SU-DHL-6 (cell line): Measurements from ENCODE around the gene WWOX.

Experiments
- H2AFZ ChIP-seq: fragments of 200-600 bp; sonication (generic); 2 replicates; pipeline ENCODE4 v1.6.1; 2014; ENCODE audit warnings: low read depth, mild to moderate bottlenecking, moderate library complexity, mixed read lengths, antibody characterized with exemption, low read length; ENCODE audit not compliant: severe bottlenecking
- H3F3A ChIP-seq: fragments of 200-600 bp; shearing (Covaris generic); 2 replicates; pipeline ENCODE4 v1.6.0; 2016; ENCODE audit warnings: antibody characterized with exemption, mild to moderate bottlenecking; ENCODE audit not compliant: insufficient read depth
- H3K27ac ChIP-seq: fragments of 200-600 bp; sonication (generic); 2 replicates; pipeline ENCODE4 v1.5.1; 2016; ENCODE audit warnings: low read depth, mild to moderate bottlenecking, low read length, moderate library complexity, mixed read lengths
- H3K27me3 ChIP-seq: fragments of 200-600 bp; sonication (generic), shearing (Covaris generic); 2 replicates; pipeline ENCODE4 v1.6.0; 2014; ENCODE audit warnings: mild to moderate bottlenecking, low read length
- H3K36me3 ChIP-seq: fragments of 200-600 bp; sonication (generic); 2 replicates; pipeline ENCODE4 v1.6.1; 2014; ENCODE audit warnings: mild to moderate bottlenecking, low read length, mixed read lengths
- H3K4me2 ChIP-seq: fragments of 300-600, 200-600 bp; shearing (Covaris generic), sonication (generic); 2 replicates; pipeline ENCODE4 v1.6.0; 2014; ENCODE audit warnings: low read length, low read depth, mild to moderate bottlenecking; ENCODE audit not compliant: poor library complexity, severe bottlenecking
- H3K4me3 ChIP-seq: fragments of 200-600 bp; sonication (generic); 2 replicates; pipeline ENCODE4 v1.5.1; 2014; ENCODE audit warnings: antibody characterized with exemption, low read length, mild to moderate bottlenecking, mixed read lengths; ENCODE audit not compliant: insufficient read depth, poor library complexity, severe bottlenecking
- H3K79me2 ChIP-seq: fragments of 200-600 bp; sonication (generic); 2 replicates; pipeline ENCODE4 v1.6.1; 2014; ENCODE audit warnings: mild to moderate bottlenecking, low read length, moderate library complexity; ENCODE audit not compliant: insufficient read depth
- H3K9ac ChIP-seq: fragments of 200-600 bp; sonication (generic); 2 replicates; pipeline ENCODE4 v1.7.0; 2014; ENCODE audit warnings: mild to moderate bottlenecking, low read length
- H3K9me2 ChIP-seq: fragments of 200-600 bp; sonication (generic); replicated peaks from 2 replicates; pipeline ENCODE4 v1.6.1; 2014; ENCODE audit warnings: low read length; ENCODE audit not compliant: insufficient read depth
- H3K9me3 ChIP-seq: fragments of 200-600 bp; sonication (generic); 2 replicates; pipeline ENCODE4 v1.6.1; 2014; ENCODE audit warnings: low read length, mixed read lengths; ENCODE audit not compliant: insufficient read depth
- H4K20me1 ChIP-seq: fragments of 200-600 bp; sonication (generic); 2 replicates; pipeline ENCODE4 v1.6.1; 2014; ENCODE audit warnings: low read depth, mild to moderate bottlenecking, antibody characterized with exemption, low read length, moderate library complexity, mixed read lengths
- EZH2phosphoT487 ChIP-seq: fragments of 200-600 bp; sonication (generic), shearing (Covaris generic); conservative IDR thresholded peaks from 2 replicates; pipeline ENCODE4 v1.6.1; 2018; ENCODE audit warnings: mild to moderate bottlenecking, antibody characterized with exemption, low read length, moderate library complexity, mixed read lengths
- TF ChIP-seq, protein P1 (sequence below): fragments of 200-600 bp; sonication (generic); IDR thresholded peaks from one replicate; pipeline ENCODE4 v1.5.1; 2017; ENCODE audit warnings: antibody characterized with exemption, mild to moderate bottlenecking, low read length, moderate library complexity; ENCODE audit not compliant: insufficient read depth, poor library complexity, severe bottlenecking

Gene WWOX

GRCh38 chr16:78789561-78789960 lies 690.1 kb downstream of the WWOX start:
- Histone ChIP-seq H2AFZ (no peak overlapping the region), H3K4me3 (no peak overlapping the region), H3F3A (no peaks in the 10 kb centered on the region), H3K79me2 (no peaks in the 10 kb centered on the region), H3K9me2 (no peaks in the 10 kb centered on the region), H3K27me3 (no peaks in the 10 kb centered on the region), H3K4me2 (no peak overlapping the region), H3K36me3 (no peaks in the 10 kb centered on the region), H3K9me3 (no peaks in the 10 kb centered on the region), H4K20me1 (no peaks in the 10 kb centered on the region), H3K27ac (no peak overlapping the region), H3K9ac (no peak overlapping the region)
- no peak for TF ChIP-seq EZH2phosphoT487
- TF ChIP-seq, protein P1, sequence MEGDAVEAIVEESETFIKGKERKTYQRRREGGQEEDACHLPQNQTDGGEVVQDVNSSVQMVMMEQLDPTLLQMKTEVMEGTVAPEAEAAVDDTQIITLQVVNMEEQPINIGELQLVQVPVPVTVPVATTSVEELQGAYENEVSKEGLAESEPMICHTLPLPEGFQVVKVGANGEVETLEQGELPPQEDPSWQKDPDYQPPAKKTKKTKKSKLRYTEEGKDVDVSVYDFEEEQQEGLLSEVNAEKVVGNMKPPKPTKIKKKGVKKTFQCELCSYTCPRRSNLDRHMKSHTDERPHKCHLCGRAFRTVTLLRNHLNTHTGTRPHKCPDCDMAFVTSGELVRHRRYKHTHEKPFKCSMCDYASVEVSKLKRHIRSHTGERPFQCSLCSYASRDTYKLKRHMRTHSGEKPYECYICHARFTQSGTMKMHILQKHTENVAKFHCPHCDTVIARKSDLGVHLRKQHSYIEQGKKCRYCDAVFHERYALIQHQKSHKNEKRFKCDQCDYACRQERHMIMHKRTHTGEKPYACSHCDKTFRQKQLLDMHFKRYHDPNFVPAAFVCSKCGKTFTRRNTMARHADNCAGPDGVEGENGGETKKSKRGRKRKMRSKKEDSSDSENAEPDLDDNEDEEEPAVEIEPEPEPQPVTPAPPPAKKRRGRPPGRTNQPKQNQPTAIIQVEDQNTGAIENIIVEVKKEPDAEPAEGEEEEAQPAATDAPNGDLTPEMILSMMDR: no peak

DNA sequence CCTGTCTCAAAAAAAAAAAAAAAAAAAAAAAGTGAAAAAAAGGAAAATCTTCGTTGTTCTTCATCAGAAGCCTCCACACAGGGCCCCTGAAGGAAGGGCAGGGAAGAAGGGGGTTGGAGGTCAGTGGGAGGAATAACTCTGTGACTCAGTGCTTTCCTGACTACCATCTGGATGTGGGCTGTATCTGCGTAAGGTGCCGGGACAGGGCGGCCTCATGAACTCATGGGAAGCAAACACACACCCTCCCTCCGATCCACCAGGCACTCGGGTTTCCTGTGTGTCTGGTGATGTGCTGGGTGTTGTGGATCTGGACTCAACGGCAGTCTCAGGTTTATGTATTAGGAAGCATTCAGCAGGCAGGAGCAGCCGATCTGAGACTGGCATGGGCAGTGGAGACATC lies 691.6 kb downstream of the WWOX start:
- TF ChIP-seq EZH2phosphoT487: no peak
- TF ChIP-seq, protein P1: no peak
- Histone ChIP-seq H4K20me1 (no peaks in the 10 kb centered on the region), H2AFZ (no peak overlapping the region), H3K4me2 (no peak overlapping the region), H3K27ac (no peak overlapping the region), H3K9me2 (no peaks in the 10 kb centered on the region), H3K79me2 (no peaks in the 10 kb centered on the region), H3K27me3 (no peaks in the 10 kb centered on the region), H3K4me3 (no peak overlapping the region), H3K9ac (no peak overlapping the region), H3K9me3 (no peaks in the 10 kb centered on the region), H3K36me3 (no peaks in the 10 kb centered on the region), H3F3A (no peaks in the 10 kb centered on the region)

GRCh38 chr16:78791926-78792325 lies 692.5 kb downstream of the WWOX start:
- TF ChIP-seq, protein P1: no peak
- no peak for TF ChIP-seq EZH2phosphoT487
- no peak overlapping the region for H3K4me2 ChIP-seq
- no peak overlapping the region for H3K4me3 ChIP-seq
- H3K9me2 ChIP-seq: no peaks in the 10 kb centered on the region
- no peak overlapping the region for H2AFZ ChIP-seq
- no peaks in the 10 kb centered on the region for H3K27me3 ChIP-seq
- no peaks in the 10 kb centered on the region for H3F3A ChIP-seq
- no peaks in the 10 kb centered on the region for H4K20me1 ChIP-seq
- no peaks in the 10 kb centered on the region for H3K9me3 ChIP-seq
- H3K79me2 ChIP-seq: no peaks in the 10 kb centered on the region
- no peak overlapping the region for H3K27ac ChIP-seq
- H3K36me3 ChIP-seq: no peaks in the 10 kb centered on the region
- H3K9ac ChIP-seq: no peak overlapping the region

DNA sequence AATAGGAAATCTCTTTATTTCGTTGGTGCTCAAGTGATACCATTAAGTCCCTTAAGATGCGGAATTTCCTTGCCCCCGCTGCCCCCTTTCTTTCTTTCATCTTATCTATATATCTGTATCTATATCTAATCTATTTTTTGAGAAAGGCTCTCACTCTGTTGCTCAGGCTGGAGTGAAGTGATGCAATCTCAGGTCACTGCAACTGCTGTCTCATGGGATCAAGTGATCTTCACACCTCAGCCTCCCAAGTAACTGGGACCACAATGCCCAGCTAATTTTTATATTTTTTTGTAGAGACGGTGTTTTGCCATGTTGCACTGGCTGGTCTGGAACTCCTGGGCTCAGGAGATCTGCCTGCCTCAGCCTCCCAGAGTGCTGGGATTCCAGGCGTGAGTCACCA lies 693.5 kb downstream of the WWOX start:
- Histone ChIP-seq H2AFZ (no peak overlapping the region), H3K27me3 (no peaks in the 10 kb centered on the region), H3K9me3 (no peaks in the 10 kb centered on the region), H3K9ac (no peak overlapping the region), H3K27ac (no peak overlapping the region), H3K4me2 (no peak overlapping the region), H4K20me1 (no peaks in the 10 kb centered on the region), H3K4me3 (no peak overlapping the region), H3K9me2 (no peaks in the 10 kb centered on the region), H3K36me3 (no peaks in the 10 kb centered on the region), H3F3A (no peaks in the 10 kb centered on the region), H3K79me2 (no peaks in the 10 kb centered on the region)
- TF ChIP-seq, protein P1: no peak
- no peak for TF ChIP-seq EZH2phosphoT487
